BJ (cell line): ENCODE data around the gene ACYP2. TPM values are rescaled to one million over a fixed set of nuclear protein-coding genes. Genes with fewer than 3 reads are reported as not detected.

Source experiments
- CTCF ChIA-PET: fragments of 350-600 bp; formaldehyde crosslinking; extraction: SDS; loops from one replicate; lab custom pipeline; 2021; ENCODE audit warnings: antibody characterized with exemption, inconsistent platforms; lab: Yijun Ruan, JAX
- POLR2A ChIA-PET: fragments of 300-600 bp; sonication (Branson Sonifier 250); formaldehyde crosslinking; extraction: SDS; loops from one replicate; lab custom pipeline; 2021; ENCODE audit warnings: antibody characterized with exemption; lab: Charles Lee
- DNase-seq: peaks from one replicate; pipeline ENCODE4 v3.0.0-alpha.2; 2011; ENCODE audit warnings: low read depth
- H3K27me3 ChIP-seq: 2 replicates; pipeline ENCODE4 v1.6.0; 2011; ENCODE audit warnings: low read length; ENCODE audit not compliant: control insufficient read depth, insufficient read depth
- H3K36me3 ChIP-seq: 2 replicates; pipeline ENCODE4 v1.5.1; 2011; ENCODE audit warnings: low read length; ENCODE audit not compliant: control insufficient read depth, insufficient read depth
- H3K4me3 ChIP-seq: 2 replicates; pipeline ENCODE4 v1.5.1; 2011; ENCODE audit warnings: low read depth, mild to moderate bottlenecking, control low read depth, low read length
- CTCF ChIP-seq: IDR thresholded peaks from 2 replicates; pipeline ENCODE4 v1.5.1; 2011; ENCODE audit warnings: low read depth, mild to moderate bottlenecking, control low read depth, inconsistent platforms, low read length, moderate library complexity; ENCODE audit not compliant: insufficient read depth
- polyA plus RNA-seq: library from polyadenylated mRNA; depleted of rRNA; stranded (reverse); fragments of >200 nt; gene quantifications from 2 replicates; pipeline ENCODE4 v1.2.3, GENCODE V29; 2011

Gene ACYP2
- polyA plus RNA-seq, 1 experiment: 7.0 TPM

GRCh38 chr2:54213082-54213481 lies 97.7 kb downstream of the ACYP2 start:
- Histone ChIP-seq H3K4me3 (no peak overlapping the region), H3K36me3 (no peaks in the 10 kb centered on the region), H3K27me3 (no peaks in the 10 kb centered on the region)
- ChIA-PET POLR2A (interaction anchor here (0.8 to 1.0 kb wide), 2 partner anchors 10 to 27 kb away, joined by 4 to 7 read pairs; no protein-coding TSS in a partner anchor), CTCF (interaction anchor here (1.5 kb wide), 1 partner anchor 10 kb away, joined by 9 read pairs; no protein-coding TSS in a partner anchor)
- TF ChIP-seq CTCF: no peak
- no peak for DNase-seq

- ChIA-PET CTCF (no interaction called here), POLR2A (no interaction called here)
- TF ChIP-seq CTCF: no peak
These were observed 109.6 kb downstream of the ACYP2 start for GRCh38 chr2:54224997-54225396.

GRCh38 chr2:54226260-54226659 lies 110.8 kb downstream of the ACYP2 start:
- ChIA-PET POLR2A (no interaction called here), CTCF (no interaction called here)
- Histone ChIP-seq H3K36me3 (no peaks in the 10 kb centered on the region), H3K4me3 (no peak overlapping the region), H3K27me3 (no peaks in the 10 kb centered on the region)
- no peak for DNase-seq
- no peak for TF ChIP-seq CTCF

More at GRCh38 chr2:54224997-54225396, 109.6 kb downstream of the ACYP2 start:
- no peak for DNase-seq
- Histone ChIP-seq H3K36me3 (no peaks in the 10 kb centered on the region), H3K4me3 (no peak overlapping the region), H3K27me3 (no peaks in the 10 kb centered on the region)

GRCh38 chr2:54227798-54228197 lies 112.4 kb downstream of the ACYP2 start:
- Histone ChIP-seq H3K36me3 (no peaks in the 10 kb centered on the region), H3K4me3 (no peak overlapping the region), H3K27me3 (no peaks in the 10 kb centered on the region)
- CTCF ChIA-PET: no interaction called here
- DNase-seq: no peak
- POLR2A ChIA-PET: no interaction called here
- no peak for TF ChIP-seq CTCF

- CTCF ChIA-PET: interaction anchor here (1.4 to 1.6 kb wide), 2 partner anchors 11 to 12 kb away, joined by 4 read pairs; no protein-coding TSS in a partner anchor
- no peak overlapping the region for H3K4me3 ChIP-seq
- no peaks in the 10 kb centered on the region for H3K27me3 ChIP-seq
- H3K36me3 ChIP-seq: no peaks in the 10 kb centered on the region
- POLR2A ChIA-PET: no interaction called here
- TF ChIP-seq CTCF: no peak
- DNase-seq: no peak
These were observed 113.5 kb downstream of the ACYP2 start for GRCh38 chr2:54228945-54229344.
